IPS-18a (cell line): ENCODE data around the gene PALD1.
"Not testable (repeated sequence)": the region's sequence is repeated elsewhere in the genome, so short reads cannot be mapped to it uniquely, and the experiment has no call there.

Source experiments
- H3K27ac ChIP-seq: one replicate; pipeline ENCODE4 v1.5.1; 2013; ENCODE audit warnings: low read length
- H3K27me3 ChIP-seq: one replicate; pipeline ENCODE4 v1.6.1; 2013; ENCODE audit warnings: mild to moderate bottlenecking, low read length; ENCODE audit not compliant: control insufficient read depth, insufficient read depth
- H3K36me3 ChIP-seq: one replicate; pipeline ENCODE4 v1.6.1; 2013; ENCODE audit warnings: low read depth, low read length; ENCODE audit not compliant: control insufficient read depth
- H3K4me1 ChIP-seq: one replicate; pipeline ENCODE4 v1.6.1; 2013; ENCODE audit warnings: low read depth, low read length; ENCODE audit not compliant: control insufficient read depth
- H3K4me3 ChIP-seq: one replicate; pipeline ENCODE4 v1.5.1; 2013; ENCODE audit warnings: low read length
- H3K9ac ChIP-seq: one replicate; pipeline ENCODE4 v1.6.1; 2013; ENCODE audit warnings: mild to moderate bottlenecking, low read length, moderate library complexity
- H3K9me3 ChIP-seq: one replicate; pipeline ENCODE4 v1.6.1; 2013; ENCODE audit warnings: low read depth, low read length; ENCODE audit not compliant: control insufficient read depth

The PALD1 gene

DNA sequence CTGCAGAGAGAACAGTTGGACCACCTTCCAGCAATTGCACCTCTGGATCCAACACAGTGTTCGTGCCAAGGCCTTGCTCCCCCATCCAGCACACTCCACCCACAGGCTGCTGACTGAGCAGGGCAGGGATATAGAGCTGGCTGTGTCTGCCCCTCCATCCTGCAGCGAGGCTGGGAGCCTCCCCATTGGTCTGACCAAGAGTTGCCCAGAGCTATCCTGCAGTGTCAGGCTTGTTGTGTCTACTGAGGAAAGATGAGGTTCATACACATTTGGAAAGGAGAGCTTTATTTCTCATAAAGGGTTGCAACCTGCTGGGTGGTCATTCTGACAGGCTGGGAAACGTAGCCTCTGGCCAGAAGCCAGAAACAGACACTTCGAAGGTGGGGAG lies 96.9 kb downstream of the PALD1 start:
- no peaks in the 10 kb centered on the region for H3K9me3 ChIP-seq
- no peak overlapping the region for H3K4me3 ChIP-seq
- H3K27ac ChIP-seq = no peak overlapping the region
- no peaks in the 10 kb centered on the region for H3K4me1 ChIP-seq
- H3K36me3 ChIP-seq = no peaks in the 10 kb centered on the region
- H3K27me3 ChIP-seq = no peaks in the 10 kb centered on the region
- no peak overlapping the region for H3K9ac ChIP-seq

DNA sequence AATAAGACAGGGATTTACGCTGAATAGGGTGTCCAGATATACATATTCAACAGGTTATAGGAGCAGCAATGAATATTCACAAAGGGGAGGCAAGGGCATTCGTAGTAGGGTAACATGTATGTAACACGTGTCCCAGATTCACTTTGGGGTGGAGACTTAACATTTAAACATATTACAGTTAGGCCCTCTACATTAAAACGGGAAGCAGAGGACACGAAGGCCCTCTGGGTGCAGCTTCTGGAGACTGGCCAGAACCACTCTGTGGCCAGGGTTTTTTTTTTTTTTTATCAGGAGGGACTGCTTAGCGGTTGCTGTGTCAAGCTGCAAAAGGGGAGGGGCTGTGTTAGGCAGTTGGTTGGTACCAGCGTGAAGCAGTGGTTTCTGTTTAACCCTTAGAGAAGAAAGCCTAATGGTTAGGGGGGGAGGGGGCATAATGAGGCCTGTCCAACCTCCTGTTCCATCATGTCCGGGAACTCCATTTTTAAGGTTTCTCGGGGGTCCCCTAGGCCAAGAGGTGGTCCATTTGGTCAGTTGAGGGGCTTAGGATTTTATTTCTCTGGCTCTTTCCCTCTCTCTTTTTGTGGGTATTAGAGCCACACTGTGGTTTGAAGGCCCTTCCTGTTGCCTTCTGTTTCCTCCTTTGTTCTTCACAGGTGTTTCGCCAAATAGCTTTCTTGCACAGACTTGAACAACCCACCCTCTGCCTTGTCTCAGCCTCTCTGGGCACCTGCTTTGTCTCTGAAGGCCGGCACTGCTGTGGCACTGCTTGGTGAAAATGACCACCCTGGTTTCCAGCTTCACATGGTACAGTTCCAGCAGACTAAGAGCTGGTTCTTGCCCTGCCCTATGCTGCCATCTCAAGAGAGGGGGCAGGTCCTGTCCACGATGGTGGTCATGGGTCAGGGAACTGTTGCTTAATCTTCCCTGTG lies 97.6 kb downstream of the PALD1 start:
- Histone ChIP-seq H3K36me3 (no peaks in the 10 kb centered on the region), H3K27ac (no peak overlapping the region), H3K9ac (no peak overlapping the region), H3K4me1 (no peaks in the 10 kb centered on the region), H3K27me3 (no peaks in the 10 kb centered on the region), H3K4me3 (no peak overlapping the region), H3K9me3 (no peaks in the 10 kb centered on the region)

DNA sequence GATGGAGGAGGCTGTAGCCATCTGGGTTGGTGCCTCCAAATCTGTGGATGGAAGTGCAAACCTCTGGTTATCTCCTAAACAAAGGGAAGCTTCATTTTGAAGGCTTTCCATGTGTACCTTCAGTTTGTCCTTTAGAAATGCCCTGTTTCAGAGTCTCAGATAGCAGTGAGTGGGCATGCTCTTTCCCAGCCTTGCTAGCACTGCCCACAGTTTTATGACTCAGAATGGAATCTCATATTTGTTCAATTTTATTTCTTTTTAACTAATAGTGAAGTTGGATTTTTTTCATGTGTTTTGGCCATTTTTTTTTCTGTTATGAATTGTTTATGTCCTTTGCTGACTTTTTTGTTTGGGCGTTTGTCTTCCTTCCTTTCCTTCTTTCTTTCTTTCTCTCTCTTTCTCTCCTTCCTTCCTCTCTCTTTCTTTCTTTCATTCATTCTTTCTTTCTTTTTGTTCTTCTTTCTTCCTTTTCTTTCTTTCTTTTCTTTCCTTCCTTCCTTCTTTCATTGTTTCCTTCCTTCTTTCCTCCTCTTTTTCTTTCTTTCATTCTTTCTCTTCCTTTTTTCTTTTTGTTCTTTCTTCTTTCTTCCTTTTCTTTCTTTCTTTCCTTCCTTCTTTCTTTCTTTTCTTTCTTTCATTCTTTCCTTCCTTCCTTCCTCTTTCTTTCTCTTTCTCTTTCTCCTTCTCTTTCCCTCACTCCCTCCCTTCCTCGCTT lies 98.4 kb downstream of the PALD1 start:
- Histone ChIP-seq H3K4me3 (no peak overlapping the region), H3K4me1 (no peaks in the 10 kb centered on the region), H3K9me3 (no peaks in the 10 kb centered on the region), H3K36me3 (no peaks in the 10 kb centered on the region), H3K27me3 (no peaks in the 10 kb centered on the region), H3K9ac (no peak overlapping the region), H3K27ac (no peak overlapping the region)

DNA sequence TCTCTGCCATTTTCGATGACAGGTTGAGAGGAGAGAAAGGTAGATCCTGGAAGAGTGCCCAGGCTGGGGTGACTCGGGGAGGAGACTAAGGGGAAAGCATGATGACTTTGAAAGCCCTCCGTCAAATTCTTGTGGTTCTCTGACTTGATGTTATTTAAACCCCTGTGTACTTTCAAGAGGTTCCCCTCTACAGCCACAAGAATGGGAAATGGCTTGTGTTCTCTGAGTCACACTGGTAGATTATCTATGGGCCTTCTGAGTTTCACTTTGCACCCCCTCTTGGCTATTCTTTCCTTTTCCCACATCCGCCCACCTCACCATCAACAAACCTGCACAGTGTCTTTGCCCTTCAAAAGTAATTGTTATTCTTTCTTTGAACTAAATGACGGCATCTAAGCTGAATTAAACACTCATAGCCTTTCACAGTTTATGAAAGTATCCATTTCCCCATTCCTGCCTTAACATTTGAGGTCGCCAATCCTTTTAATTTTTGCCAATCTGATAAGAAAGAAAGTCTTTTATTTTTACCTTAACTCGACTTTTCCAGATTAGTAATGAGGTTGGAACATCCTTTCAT lies 99.9 kb downstream of the PALD1 start:
- H3K27ac ChIP-seq = no peak overlapping the region
- no peaks in the 10 kb centered on the region for H3K9me3 ChIP-seq
- no peak overlapping the region for H3K9ac ChIP-seq
- H3K36me3 ChIP-seq = no peaks in the 10 kb centered on the region
- no peak overlapping the region for H3K4me3 ChIP-seq
- no peaks in the 10 kb centered on the region for H3K4me1 ChIP-seq
- H3K27me3 ChIP-seq = no peaks in the 10 kb centered on the region

DNA sequence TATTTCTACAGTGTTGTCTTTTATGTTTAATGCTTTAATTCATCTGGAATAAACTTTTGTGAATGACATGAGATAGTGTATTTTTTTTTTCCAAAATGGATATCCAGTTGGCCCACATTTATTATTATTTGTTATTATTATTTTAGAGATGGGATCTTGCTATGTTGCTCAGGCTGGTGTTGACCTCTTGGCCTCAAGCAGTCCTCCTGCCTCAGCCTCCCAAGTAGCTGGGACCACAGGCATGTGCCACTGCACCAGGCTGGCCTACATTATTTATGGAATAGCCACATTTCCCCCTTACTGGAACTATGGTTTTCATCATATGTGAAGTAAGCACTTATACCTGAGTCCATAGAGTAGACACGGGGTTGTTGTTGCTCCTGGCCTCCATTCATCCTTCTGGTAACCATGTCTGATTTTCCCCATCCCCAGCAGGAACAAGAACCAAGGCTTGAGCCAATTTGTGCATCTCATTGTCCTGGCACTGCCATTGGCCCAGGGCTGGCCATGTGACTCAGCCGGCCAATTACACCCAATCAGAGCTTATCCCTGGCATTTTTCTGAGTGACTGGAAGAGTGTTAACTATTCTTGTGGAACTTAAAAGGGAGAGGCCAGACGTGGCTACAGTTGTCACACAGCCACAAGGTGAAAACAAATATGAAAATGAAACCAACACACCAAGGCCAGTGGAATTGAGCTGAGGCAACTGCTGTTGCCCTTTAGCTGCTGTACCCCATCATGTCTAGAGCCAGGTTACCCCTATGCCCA lies 100.9 kb downstream of the PALD1 start:
- H3K9ac ChIP-seq = no peak overlapping the region
- H3K4me1 ChIP-seq = no peaks in the 10 kb centered on the region
- H3K27me3 ChIP-seq = no peaks in the 10 kb centered on the region
- no peak overlapping the region for H3K27ac ChIP-seq
- no peaks in the 10 kb centered on the region for H3K9me3 ChIP-seq
- no peaks in the 10 kb centered on the region for H3K36me3 ChIP-seq
- no peak overlapping the region for H3K4me3 ChIP-seq

DNA sequence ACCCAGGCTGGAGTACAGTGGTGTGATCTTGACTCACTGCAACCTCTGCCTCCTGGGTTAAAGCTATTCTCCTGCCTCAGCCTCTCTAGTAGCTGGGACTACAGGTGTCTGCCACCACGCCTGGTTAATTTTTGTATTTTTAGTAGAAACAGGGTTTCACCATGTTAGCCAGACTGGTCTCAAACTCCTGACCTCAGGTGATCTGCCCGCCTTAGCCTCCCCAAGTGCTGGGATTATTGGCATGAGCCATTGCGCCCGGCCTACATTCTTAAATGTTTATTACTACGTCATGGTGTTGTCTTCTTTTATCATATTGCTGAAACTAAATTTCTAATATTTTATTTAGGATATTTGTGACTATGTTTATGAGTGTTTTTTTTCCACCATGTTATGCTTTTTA lies 102.6 kb downstream of the PALD1 start:
- H3K27me3 ChIP-seq, H3K4me3 ChIP-seq, H3K9me3 ChIP-seq, H3K36me3 ChIP-seq, H3K4me1 ChIP-seq, H3K27ac ChIP-seq, H3K9ac ChIP-seq: not testable (repeated sequence)

DNA sequence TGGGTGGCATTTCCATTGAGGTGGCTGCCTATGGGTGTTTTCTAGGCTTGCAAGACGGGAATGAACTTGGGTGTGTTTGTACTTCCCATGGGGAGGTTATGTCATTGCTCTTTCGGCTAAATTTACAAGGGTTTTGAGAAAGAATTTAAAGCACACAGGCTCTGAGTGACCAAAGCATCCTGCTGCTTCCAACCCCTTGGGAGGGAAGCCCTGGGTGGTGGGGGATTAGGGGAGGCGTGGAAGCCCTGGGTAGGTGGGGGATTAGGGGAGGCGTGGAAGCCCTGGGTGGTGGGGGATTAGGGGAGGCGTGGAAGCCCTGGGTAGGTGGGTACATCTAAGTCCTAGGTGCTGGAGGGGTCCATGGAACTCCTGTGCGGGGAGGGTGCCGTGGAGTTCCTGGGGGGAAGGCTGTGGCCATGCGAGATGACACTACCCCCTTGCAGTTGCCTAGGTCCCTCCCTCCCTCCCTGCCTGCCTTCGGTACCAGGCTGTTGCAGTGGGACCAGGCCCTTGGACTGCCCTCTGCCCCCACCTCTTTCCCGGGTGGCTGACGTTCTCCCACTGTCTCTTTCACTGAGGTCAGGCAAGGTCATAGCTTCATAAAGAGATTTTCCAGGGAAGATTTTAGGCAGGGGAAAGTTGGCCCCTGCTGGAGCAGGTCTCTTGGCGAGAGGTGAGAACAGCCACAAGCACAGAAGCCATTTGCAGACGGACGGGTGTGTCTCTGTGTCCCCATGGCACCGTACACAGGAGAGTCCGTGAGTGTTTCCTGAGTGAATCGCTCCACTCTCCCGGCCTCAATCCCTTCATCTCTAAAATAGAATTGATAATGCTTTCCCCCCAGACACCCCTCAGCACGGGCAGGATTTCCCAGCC lies 104.5 kb downstream of the PALD1 start:
- Histone ChIP-seq H3K4me3 (no peak overlapping the region), H3K4me1 (peaks cover 10% of the 10 kb centered on the region), H3K36me3 (no peaks in the 10 kb centered on the region), H3K9me3 (no peaks in the 10 kb centered on the region), H3K9ac (no peak overlapping the region), H3K27me3 (no peaks in the 10 kb centered on the region), H3K27ac (no peak overlapping the region)

GRCh38 chr10:70583669-70584037 lies 105.1 kb downstream of the PALD1 start:
- Histone ChIP-seq H3K9me3 (no peaks in the 10 kb centered on the region), H3K9ac (no peak overlapping the region), H3K27ac (no peak overlapping the region), H3K4me3 (no peak overlapping the region), H3K4me1 (peaks cover 10% of the 10 kb centered on the region), H3K27me3 (no peaks in the 10 kb centered on the region), H3K36me3 (no peaks in the 10 kb centered on the region)

DNA sequence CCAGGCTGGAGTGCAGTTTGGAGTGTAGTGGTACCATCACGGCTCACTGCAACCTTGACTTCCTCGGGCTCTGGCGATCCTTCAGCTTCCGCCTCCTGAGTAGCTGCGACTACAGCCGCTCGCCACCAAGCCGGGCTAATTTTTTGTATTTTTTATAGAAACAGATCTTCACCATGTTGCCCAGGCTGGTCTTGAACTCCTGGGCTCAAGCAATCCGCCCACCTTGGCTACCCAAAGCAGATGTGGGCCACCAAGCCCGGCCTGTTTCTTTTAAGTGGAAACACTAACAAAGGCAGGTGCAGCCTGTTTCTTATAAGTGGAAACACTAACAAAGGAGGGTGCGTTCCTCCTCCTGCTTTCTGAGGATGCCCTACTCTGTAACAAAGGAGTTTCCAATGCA lies 105.8 kb downstream of the PALD1 start:
- no peaks in the 10 kb centered on the region for H3K27me3 ChIP-seq
- peaks cover 10% of the 10 kb centered on the region for H3K4me1 ChIP-seq
- no peaks in the 10 kb centered on the region for H3K9me3 ChIP-seq
- H3K36me3 ChIP-seq = no peaks in the 10 kb centered on the region
- no peak overlapping the region for H3K27ac ChIP-seq
- H3K9ac ChIP-seq = no peak overlapping the region
- H3K4me3 ChIP-seq = no peak overlapping the region

DNA sequence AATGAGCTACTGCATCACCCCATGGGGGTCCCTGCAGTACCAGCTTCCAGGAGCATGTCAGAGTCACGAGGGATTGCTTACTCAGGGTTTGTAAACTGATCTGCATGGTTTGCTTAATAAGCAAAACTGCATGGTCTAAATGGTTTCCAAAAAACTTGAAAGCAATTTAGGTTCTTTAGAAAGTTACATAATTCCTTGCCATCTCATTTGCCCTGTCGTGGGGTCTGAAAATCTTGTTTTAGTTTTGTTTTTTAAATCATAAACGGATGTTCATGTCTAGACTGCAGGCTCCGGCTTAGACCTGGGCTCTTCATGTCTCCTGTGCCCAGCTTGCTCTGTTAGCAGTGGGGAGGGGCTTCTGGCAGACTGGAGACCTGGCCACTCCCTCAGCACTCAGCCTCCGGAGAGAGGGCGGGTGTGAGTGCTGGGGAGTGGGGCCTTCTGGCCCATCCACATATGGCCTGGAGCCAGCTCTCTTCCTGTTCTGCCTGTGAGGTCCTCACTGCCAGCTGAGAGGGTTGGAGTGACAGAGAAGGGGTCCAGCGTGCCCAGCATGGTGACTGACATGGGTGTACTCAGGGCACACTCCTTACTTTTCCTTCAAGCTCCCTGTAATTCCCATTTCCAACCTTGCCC lies 106.5 kb downstream of the PALD1 start:
- Histone ChIP-seq H3K27ac (no peak overlapping the region), H3K27me3 (no peaks in the 10 kb centered on the region), H3K9ac (no peak overlapping the region), H3K4me1 (peaks cover 10% of the 10 kb centered on the region), H3K4me3 (no peak overlapping the region), H3K36me3 (no peaks in the 10 kb centered on the region), H3K9me3 (no peaks in the 10 kb centered on the region)
